Activated CD4-positive, alpha-beta T cell treated with anti-CD3 and anti-CD28 coated beads for 1 hour (primary cell): ENCODE results near the gene RHBG.
"Not testable (repeated sequence)": the region's sequence is repeated elsewhere in the genome, so short reads cannot be mapped to it uniquely, and the experiment has no call there.

Experiments used
- DNase-seq: peaks from one replicate; pipeline ENCODE4 v3.0.0-alpha.2; 2020

RHBG gene

GRCh38 chr1:156365754-156366153 is 3.3 kb upstream of the RHBG start:
- no peak for DNase-seq

GRCh38 chr1:156366378-156367166 is 2.4 kb upstream of the RHBG start:
- DNase-seq = no peak

- no peak for DNase-seq
These were observed 1.4 kb upstream of the RHBG start for GRCh38 chr1:156367383-156368156.

- no peak for DNase-seq
These were observed 803 bp upstream of the RHBG start for GRCh38 chr1:156368157-156368658.

- not testable (repeated sequence) for DNase-seq
These were observed 775 bp downstream of the RHBG start for GRCh38 chr1:156369685-156370286.

- no peak for DNase-seq
These were observed 2.7 kb downstream of the RHBG start for GRCh38 chr1:156371553-156372264.

- no peak for DNase-seq
These were observed 3.2 kb downstream of the RHBG start for GRCh38 chr1:156372265-156372586.

- DNase-seq = no peak
These were observed 3.9 kb downstream of the RHBG start for GRCh38 chr1:156372876-156373275.

GRCh38 chr1:156373546-156373945 is 4.5 kb downstream of the RHBG start:
- no peak for DNase-seq

- DNase-seq = no peak
These were observed 7.1 kb downstream of the RHBG start for GRCh38 chr1:156376146-156376545.

GRCh38 chr1:156376958-156377919 is 8.2 kb downstream of the RHBG start:
- no peak for DNase-seq

GRCh38 chr1:156378557-156378956 is 9.5 kb downstream of the RHBG start:
- no peak for DNase-seq

- no peak for DNase-seq
These were observed 10.6 kb downstream of the RHBG start for GRCh38 chr1:156379420-156380165.

- DNase-seq = no peak
These were observed 13.6 kb downstream of the RHBG start for GRCh38 chr1:156382561-156382960.

- DNase-seq = peak; percentile 40
These were observed 14.0 kb downstream of the RHBG start for GRCh38 chr1:156383023-156383422.

GRCh38 chr1:156384007-156384406 is 15.0 kb downstream of the RHBG start:
- DNase-seq = no peak

- DNase-seq = no peak
These were observed 15.6 kb downstream of the RHBG start for GRCh38 chr1:156384658-156385057.

GRCh38 chr1:156385534-156386031 is 16.6 kb downstream of the RHBG start:
- peak; percentile 66 for DNase-seq

- no peak for DNase-seq
These were observed 17.3 kb downstream of the RHBG start for GRCh38 chr1:156386134-156386901.
